HepG2 (cell line): ENCODE data around the gene OBP2A. TPM values are rescaled to one million over a fixed set of nuclear protein-coding genes. Genes with fewer than 3 reads are reported as not detected.

Source experiments
- ETV5 ChIP-seq: IDR thresholded peaks from 2 replicates; pipeline ENCODE4 v1.6.1; 2018; ENCODE audit warnings: missing biosample characterization, missing genetic modification reagents, inconsistent platforms, borderline replicate concordance
- FOSL2 ChIP-seq: sonication (generic); formaldehyde crosslinking; IDR thresholded peaks from 2 replicates; pipeline ENCODE4 v1.4.0; 2020; ENCODE audit warnings: missing genetic modification reagents
- GABPA ChIP-seq, 2 experiments: IDR thresholded peaks; 2 replicates each; pipeline ENCODE4 v1.6.1; 2011 to 2016; ENCODE audit warnings: low read depth in 2 of 2, low read length in 1 of 2, missing biosample characterization in 1 of 2, missing genetic modification characterization in 1 of 2
- HES4 ChIP-seq: sonication (generic); formaldehyde crosslinking; IDR thresholded peaks from 2 replicates; pipeline ENCODE4 v1.9.0; 2021; ENCODE audit warnings: mild to moderate bottlenecking, missing genetic modification reagents, borderline replicate concordance
- HMG20A ChIP-seq: IDR thresholded peaks from 2 replicates; pipeline ENCODE4 v1.6.1; 2016; ENCODE audit warnings: borderline replicate concordance
- IRF2 ChIP-seq: IDR thresholded peaks from 2 replicates; pipeline ENCODE4 v1.6.1; 2018; ENCODE audit warnings: missing genetic modification reagents, missing compliant biosample characterization
- IRF9 ChIP-seq: sonication (generic); formaldehyde crosslinking; IDR thresholded peaks from 2 replicates; pipeline ENCODE4 v1.8.0; 2022; ENCODE audit warnings: missing genetic modification reagents, mild to moderate bottlenecking, borderline replicate concordance
- NR2F1 ChIP-seq, 2 experiments: fragments of 450-650 bp in 1 of 2; formaldehyde crosslinking in 1 of 2; IDR thresholded peaks; 2 replicates each; pipeline versions ENCODE4 v1.5.0 to v1.6.1; 2016 to 2020; ENCODE audit warnings: mild to moderate bottlenecking in 1 of 2, missing compliant biosample characterization in 1 of 2, missing genetic modification reagents in 1 of 2, moderate library complexity in 1 of 2
- PHF21A ChIP-seq: sonication (generic); formaldehyde crosslinking; IDR thresholded peaks from 2 replicates; pipeline ENCODE4 v1.5.0; 2020; ENCODE audit warnings: mild to moderate bottlenecking, missing genetic modification reagents
- RARA ChIP-seq: IDR thresholded peaks from 2 replicates; pipeline ENCODE4 v1.6.1; 2016; ENCODE audit warnings: missing genetic modification reagents, missing compliant biosample characterization
- SIX4 ChIP-seq: sonication (generic); formaldehyde crosslinking; IDR thresholded peaks from 2 replicates; pipeline ENCODE4 v1.4.0; 2020; ENCODE audit warnings: missing genetic modification reagents
- TCF7L2 ChIP-seq: IDR thresholded peaks from 2 replicates; pipeline ENCODE4 v1.6.1; 2011; ENCODE audit warnings: mild to moderate bottlenecking, low read depth, low read length, moderate library complexity
- TGIF2 ChIP-seq: IDR thresholded peaks from 2 replicates; pipeline ENCODE4 v1.6.1; 2016; ENCODE audit warnings: control low read depth, missing compliant biosample characterization
- ZBTB20 ChIP-seq: sonication (generic); formaldehyde crosslinking; IDR thresholded peaks from 2 replicates; pipeline ENCODE4 v1.8.1; 2023; ENCODE audit warnings: missing genetic modification reagents, low read depth, mild to moderate bottlenecking, borderline replicate concordance
- ZNF121 ChIP-seq: sonication (generic); formaldehyde crosslinking; IDR thresholded peaks from 2 replicates; pipeline ENCODE4 v1.5.0; 2020; ENCODE audit warnings: mild to moderate bottlenecking, missing genetic modification reagents
- ZNF205 ChIP-seq: IDR thresholded peaks from 2 replicates; pipeline ENCODE4 v1.6.1; 2018; ENCODE audit warnings: missing biosample characterization, missing genetic modification reagents
- ZNF792 ChIP-seq: IDR thresholded peaks from 2 replicates; pipeline ENCODE4 v1.6.1; 2016
- ZNF879 ChIP-seq: sonication (generic); formaldehyde crosslinking; IDR thresholded peaks from 2 replicates; pipeline ENCODE4 v1.8.1; 2023; ENCODE audit warnings: missing genetic modification reagents
- ZSCAN25 ChIP-seq: sonication (generic); formaldehyde crosslinking; IDR thresholded peaks from 2 replicates; pipeline ENCODE4 v1.8.0; 2022; ENCODE audit warnings: mild to moderate bottlenecking, missing genetic modification reagents
- polyA plus RNA-seq, 8 experiments: library from polyadenylated mRNA; depleted of rRNA in 3 of 8; stranded (reverse) in 7 of 8; unstranded in 1 of 8; fragments of >200 nt; fragmentation: Illumina TruSeq in 4 of 8; extraction: Trizol in 4 of 8; gene quantifications; 2 replicates each; pipeline versions ENCODE4 v1.2.1 to v1.2.3, GENCODE V29; 2011 to 2016; ENCODE audit warnings: low read depth in 4 of 8, missing spikeins in 1 of 8, mixed read lengths in 1 of 8; ENCODE audit not compliant: insufficient read depth in 1 of 8
- total RNA-seq, 5 experiments: library from RNA; depleted of rRNA; stranded (reverse); fragments of >200 nt; fragmentation: Illumina TruSeq; extraction: Trizol; gene quantifications; 2 replicates each; pipeline ENCODE4 v1.2.3, GENCODE V29; 2016; ENCODE audit warnings: low read depth in 1 of 5
- TF ChIP-seq, protein P1 (sequence below): sonication (generic); formaldehyde crosslinking; IDR thresholded peaks from 2 replicates; pipeline ENCODE4 v1.5.1; 2020; ENCODE audit warnings: mild to moderate bottlenecking, missing genetic modification reagents, moderate library complexity
- TF ChIP-seq, protein P2 (sequence below): sonication (generic); formaldehyde crosslinking; IDR thresholded peaks from 2 replicates; pipeline ENCODE4 v1.5.0; 2020; ENCODE audit warnings: missing genetic modification reagents, mild to moderate bottlenecking, borderline replicate concordance
- TF ChIP-seq, protein P3 (sequence below): sonication (generic); formaldehyde crosslinking; IDR thresholded peaks from 2 replicates; pipeline ENCODE4 v1.8.0; 2022; ENCODE audit warnings: missing genetic modification reagents, mild to moderate bottlenecking, inconsistent platforms, borderline replicate concordance

The OBP2A gene
- total and polyA plus RNA-seq, 2 of the 13 experiments (the other 11 are each of a cell fraction or from before 2014, with no cell fraction given) = 0.32 TPM; not detected in 1

- no peak for TF ChIP-seq TCF7L2
- no peak for TF ChIP-seq ZBTB20 (CRISPR knock-in tag)
- TF ChIP-seq GABPA (IDR thresholded peaks at IDR 0.05; ENCODE audit: low read depth, low read length) = no peak
- peak; percentile 48; the same call in 1 of the 2 replicates for TF ChIP-seq GABPA (CRISPR knock-in tag; IDR thresholded peaks at IDR 0.05; ENCODE audit: low read depth)
- no peak for TF ChIP-seq IRF9 (CRISPR knock-in tag)
- TF ChIP-seq, protein P1, sequence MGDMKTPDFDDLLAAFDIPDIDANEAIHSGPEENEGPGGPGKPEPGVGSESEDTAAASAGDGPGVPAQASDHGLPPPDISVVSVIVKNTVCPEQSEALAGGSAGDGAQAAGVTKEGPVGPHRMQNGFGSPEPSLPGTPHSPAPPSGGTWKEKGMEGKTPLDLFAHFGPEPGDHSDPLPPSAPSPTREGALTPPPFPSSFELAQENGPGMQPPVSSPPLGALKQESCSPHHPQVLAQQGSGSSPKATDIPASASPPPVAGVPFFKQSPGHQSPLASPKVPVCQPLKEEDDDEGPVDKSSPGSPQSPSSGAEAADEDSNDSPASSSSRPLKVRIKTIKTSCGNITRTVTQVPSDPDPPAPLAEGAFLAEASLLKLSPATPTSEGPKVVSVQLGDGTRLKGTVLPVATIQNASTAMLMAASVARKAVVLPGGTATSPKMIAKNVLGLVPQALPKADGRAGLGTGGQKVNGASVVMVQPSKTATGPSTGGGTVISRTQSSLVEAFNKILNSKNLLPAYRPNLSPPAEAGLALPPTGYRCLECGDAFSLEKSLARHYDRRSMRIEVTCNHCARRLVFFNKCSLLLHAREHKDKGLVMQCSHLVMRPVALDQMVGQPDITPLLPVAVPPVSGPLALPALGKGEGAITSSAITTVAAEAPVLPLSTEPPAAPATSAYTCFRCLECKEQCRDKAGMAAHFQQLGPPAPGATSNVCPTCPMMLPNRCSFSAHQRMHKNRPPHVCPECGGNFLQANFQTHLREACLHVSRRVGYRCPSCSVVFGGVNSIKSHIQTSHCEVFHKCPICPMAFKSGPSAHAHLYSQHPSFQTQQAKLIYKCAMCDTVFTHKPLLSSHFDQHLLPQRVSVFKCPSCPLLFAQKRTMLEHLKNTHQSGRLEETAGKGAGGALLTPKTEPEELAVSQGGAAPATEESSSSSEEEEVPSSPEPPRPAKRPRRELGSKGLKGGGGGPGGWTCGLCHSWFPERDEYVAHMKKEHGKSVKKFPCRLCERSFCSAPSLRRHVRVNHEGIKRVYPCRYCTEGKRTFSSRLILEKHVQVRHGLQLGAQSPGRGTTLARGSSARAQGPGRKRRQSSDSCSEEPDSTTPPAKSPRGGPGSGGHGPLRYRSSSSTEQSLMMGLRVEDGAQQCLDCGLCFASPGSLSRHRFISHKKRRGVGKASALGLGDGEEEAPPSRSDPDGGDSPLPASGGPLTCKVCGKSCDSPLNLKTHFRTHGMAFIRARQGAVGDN (CRISPR knock-in tag) = peak; percentile 12; the same call in 1 of the 2 replicates
- peak; percentile 62; the same call in 1 of the 2 replicates for TF ChIP-seq ETV5 (CRISPR knock-in tag)
- TF ChIP-seq SIX4 = no peak
- TF ChIP-seq ZSCAN25 = peak; percentile 72
- no peak for TF ChIP-seq ZNF879 (CRISPR knock-in tag)
- TF ChIP-seq RARA = peak; percentile 28; the same call in 1 of the 2 replicates
- 0 out of 4 replicates have a peak, but pooled peaks of 1 of the 2 experiments have one; percentile 45 for TF ChIP-seq NR2F1 (CRISPR knock-in tag; IDR thresholded peaks at IDR 0.05)
- TF ChIP-seq ZNF205 (CRISPR knock-in tag) = no peak
- TF ChIP-seq, protein P2, sequence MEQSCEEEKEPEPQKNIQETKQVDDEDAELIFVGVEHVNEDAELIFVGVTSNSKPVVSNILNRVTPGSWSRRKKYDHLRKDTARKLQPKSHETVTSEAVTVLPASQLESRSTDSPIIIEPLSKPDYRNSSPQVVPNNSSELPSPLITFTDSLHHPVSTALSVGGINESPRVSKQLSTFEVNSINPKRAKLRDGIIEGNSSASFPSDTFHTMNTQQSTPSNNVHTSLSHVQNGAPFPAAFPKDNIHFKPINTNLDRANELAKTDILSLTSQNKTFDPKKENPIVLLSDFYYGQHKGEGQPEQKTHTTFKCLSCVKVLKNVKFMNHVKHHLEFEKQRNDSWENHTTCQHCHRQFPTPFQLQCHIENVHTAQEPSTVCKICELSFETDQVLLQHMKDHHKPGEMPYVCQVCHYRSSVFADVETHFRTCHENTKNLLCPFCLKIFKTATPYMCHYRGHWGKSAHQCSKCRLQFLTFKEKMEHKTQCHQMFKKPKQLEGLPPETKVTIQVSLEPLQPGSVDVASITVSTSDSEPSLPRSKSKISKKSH (CRISPR knock-in tag) = no peak
- TF ChIP-seq IRF2 (CRISPR knock-in tag) = no peak
- no peak for TF ChIP-seq HMG20A (CRISPR knock-in tag)
- no peak for TF ChIP-seq ZNF792
- TF ChIP-seq TGIF2 = no peak
- peak; percentile 25; the same call in 1 of the 2 replicates for TF ChIP-seq PHF21A (CRISPR knock-in tag)
- TF ChIP-seq, protein P3, sequence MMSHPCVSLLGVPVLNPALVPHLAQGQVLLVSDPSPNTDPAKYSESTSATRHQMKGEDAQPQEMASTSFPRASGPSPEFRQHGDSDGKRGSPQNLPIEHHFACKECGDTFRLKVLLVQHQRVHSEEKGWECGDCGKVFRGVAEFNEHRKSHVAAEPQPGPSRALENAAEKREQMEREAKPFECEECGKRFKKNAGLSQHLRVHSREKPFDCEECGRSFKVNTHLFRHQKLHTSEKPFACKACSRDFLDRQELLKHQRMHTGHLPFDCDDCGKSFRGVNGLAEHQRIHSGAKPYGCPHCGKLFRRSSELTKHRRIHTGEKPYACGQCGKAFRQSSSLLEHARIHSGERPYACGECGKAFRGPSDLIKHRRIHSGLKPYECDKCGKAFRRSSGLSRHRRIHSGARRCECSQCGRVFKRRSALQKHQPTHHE = no peak
- TF ChIP-seq HES4 (CRISPR knock-in tag) = no peak
- TF ChIP-seq ZNF121 = no peak
- no peak for TF ChIP-seq FOSL2 (CRISPR knock-in tag)
These were observed 39.4 kb upstream of the OBP2A start (continued) for GRCh38 chr9:135506327-135507103.
